Measurements from ENCODE around the gene CD99L2. TPM values are rescaled to one million over a fixed set of nuclear protein-coding genes. Genes with fewer than 3 reads are reported as not detected.

Gene CD99L2
- total and polyA plus RNA-seq, 2 of the 8 experiments (the other 6 are each of a cell fraction or from before 2014, with no cell fraction given): 8.0 to 8.5 TPM

DNA sequence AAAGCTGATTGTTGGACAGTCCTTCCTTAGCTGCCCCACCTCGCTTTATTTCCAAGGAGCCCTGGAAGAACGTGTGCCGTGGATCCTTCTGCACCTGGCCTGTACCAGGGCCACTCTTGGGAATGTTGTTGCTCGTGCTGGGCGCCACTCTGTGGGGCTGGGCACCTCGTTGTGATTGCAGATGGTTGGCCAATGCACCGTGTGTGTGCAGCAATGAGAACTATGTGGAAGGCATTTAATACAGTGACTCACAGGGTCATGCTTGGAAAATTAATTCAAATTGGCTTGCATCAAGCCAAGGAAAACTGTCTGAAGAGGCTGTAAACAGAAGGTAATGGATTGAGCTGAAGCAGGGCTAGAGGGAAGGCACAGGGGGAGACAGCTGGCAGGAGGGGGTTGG lies 37.0 kb upstream of the CD99L2 start:
- Histone ChIP-seq H3K9ac (replicated peaks in 1 of 4; ENCODE audit: extremely low read depth in 1 of 4, low read depth in 3 of 4, low read length in 3 of 4) (no peak overlapping the region), H3K23me2 (ENCODE audit: low read depth, low read length) (no peaks in the 10 kb centered on the region), H2BK20ac (ENCODE audit: low read length) (no peak overlapping the region; the same call in 1 of the 2 replicates), H3K4me2 (ENCODE audit: insufficient read depth in 1 of 2, low read depth in 2 of 2, low read length in 2 of 2) (no peak overlapping the region), H2AK5ac (ENCODE audit: low read depth, low read length) (no peak overlapping the region), H3K27me3 (replicated peaks in 1 of 4; ENCODE audit: control insufficient read depth in 3 of 4, extremely low read depth in 1 of 4, insufficient read depth in 3 of 4, low read length in 3 of 4) (no peaks in the 10 kb centered on the region), H2BK15ac (ENCODE audit: low read length) (no peak overlapping the region), H3K4me3 (ENCODE audit: extremely low read depth in 1 of 4, insufficient read depth in 2 of 4, low read depth in 3 of 4, low read length in 4 of 4) (no peak overlapping the region), H3K56ac (replicated peaks; ENCODE audit: insufficient read length, low read depth, low read length) (no peak overlapping the region), H4K5ac (ENCODE audit: insufficient read length, low read depth, low read length) (no peak overlapping the region), H3K4me1 (replicated peaks in 1 of 4; ENCODE audit: control insufficient read depth in 3 of 4, insufficient read depth in 4 of 4, low read length in 3 of 4) (peaks cover 0 to 6% (median 2%) of the 10 kb centered on the region in 4 experiments; a peak in 4 of 7 replicates), H3K18ac (ENCODE audit: extremely low read depth, low read length) (no peak overlapping the region), H3K79me1 (ENCODE audit: low read depth, low read length) (no peaks in the 10 kb centered on the region), H4K91ac (replicated peaks; ENCODE audit: insufficient read length, low read length) (no peak overlapping the region), H3K23ac (ENCODE audit: insufficient read length) (no peak overlapping the region), H3K79me2 (ENCODE audit: control insufficient read depth in 1 of 2, insufficient read depth in 2 of 2, low read length in 2 of 2) (no peaks in the 10 kb centered on the region), H2BK5ac (ENCODE audit: low read depth, low read length) (no peak overlapping the region), H3K4ac (replicated peaks; ENCODE audit: insufficient read length, low read depth, low read length) (no peak overlapping the region), H3K27ac (ENCODE audit: low read depth, low read length) (no peak overlapping the region), H2AFZ (ENCODE audit: low read length) (no peak overlapping the region), H2BK120ac (replicated peaks; ENCODE audit: low read depth, low read length) (no peak overlapping the region), H3K9me3 (ENCODE audit: insufficient read depth in 2 of 2, low read depth in 1 of 2, low read length in 1 of 2) (no peaks in the 10 kb centered on the region), H3K14ac (ENCODE audit: insufficient read length) (no peak overlapping the region), H3K36me3 (ENCODE audit: control insufficient read depth in 2 of 4, insufficient read depth in 4 of 4, low read length in 3 of 4) (no peaks in the 10 kb centered on the region), H2BK12ac (ENCODE audit: low read depth, low read length) (no peak overlapping the region), H4K8ac (ENCODE audit: extremely low read depth, insufficient read depth, low read length) (no peak overlapping the region), H4K20me1 (replicated peaks in 1 of 2; ENCODE audit: control insufficient read depth in 1 of 2, insufficient read depth in 2 of 2, low read length in 2 of 2) (no peaks in the 10 kb centered on the region)
- WGBS, 2 experiments (ENCODE audit: extremely low coverage in 1 of 2, insufficient coverage in 1 of 2, insufficient read length in 1 of 2, insufficient replicate concordance in 2 of 2, low coverage in 1 of 2, low lambda C conversion rate in 2 of 2, missing lambda C conversion rate in 1 of 2): 77% methylated on average over 7 of the region's 7 CpGs; no CpG with 5 or more reads in 1 of the 2 experiments
- ChIA-PET POLR2A (ENCODE audit: partially characterized antibody) (interaction anchor here (1.9 kb wide), 1 partner anchor 8 kb away, joined by 7 read pairs; no protein-coding TSS in a partner anchor), CTCF (ENCODE audit: partially characterized antibody) (interaction anchor here (0.6 to 0.9 kb wide), 2 partner anchors 17 to 38 kb away, joined by 3 read pairs; no protein-coding TSS in a partner anchor)
- FAIRE-seq (no peak), DNase-seq (ENCODE audit: low read depth in 1 of 2, low spot score in 2 of 2) (no peak)
- no peak for TF ChIP-seq CTBP2 (IDR thresholded peaks at IDR 0.05; ENCODE audit: borderline replicate concordance, insufficient read depth, insufficient read length, low read length)
- no peak for TF ChIP-seq TEAD4 (IDR thresholded peaks at IDR 0.05; ENCODE audit: low read depth, low read length)
- no peak for TF ChIP-seq SP4 (IDR thresholded peaks at IDR 0.05; ENCODE audit: low read length)
- TF ChIP-seq SIX5 (IDR thresholded peaks at IDR 0.05; ENCODE audit: low read depth, low read length): no peak
- no peak for TF ChIP-seq NANOG (IDR thresholded peaks at IDR 0.05; ENCODE audit: insufficient read depth, low read depth, low read length, poor library complexity, severe bottlenecking)
- no peak for TF ChIP-seq BCL11A (IDR thresholded peaks at IDR 0.05; ENCODE audit: low read depth in 2 of 2, low read length in 2 of 2)
- no peak for TF ChIP-seq POLR2A (IDR thresholded peaks at IDR 0.05; ENCODE audit: control extremely low read depth in 1 of 2, low read depth in 2 of 2, low read length in 2 of 2)
- TF ChIP-seq YY1 (IDR thresholded peaks at IDR 0.05; ENCODE audit: low read depth, low read length): no peak
- no peak for TF ChIP-seq PHF8 (conservative IDR thresholded peaks at IDR 0.05; ENCODE audit: low read depth, low read length)
- TF ChIP-seq BACH1 (IDR thresholded peaks at IDR 0.05; ENCODE audit: low read length): no peak
- TF ChIP-seq, protein P1, sequence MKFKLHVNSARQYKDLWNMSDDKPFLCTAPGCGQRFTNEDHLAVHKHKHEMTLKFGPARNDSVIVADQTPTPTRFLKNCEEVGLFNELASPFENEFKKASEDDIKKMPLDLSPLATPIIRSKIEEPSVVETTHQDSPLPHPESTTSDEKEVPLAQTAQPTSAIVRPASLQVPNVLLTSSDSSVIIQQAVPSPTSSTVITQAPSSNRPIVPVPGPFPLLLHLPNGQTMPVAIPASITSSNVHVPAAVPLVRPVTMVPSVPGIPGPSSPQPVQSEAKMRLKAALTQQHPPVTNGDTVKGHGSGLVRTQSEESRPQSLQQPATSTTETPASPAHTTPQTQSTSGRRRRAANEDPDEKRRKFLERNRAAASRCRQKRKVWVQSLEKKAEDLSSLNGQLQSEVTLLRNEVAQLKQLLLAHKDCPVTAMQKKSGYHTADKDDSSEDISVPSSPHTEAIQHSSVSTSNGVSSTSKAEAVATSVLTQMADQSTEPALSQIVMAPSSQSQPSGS (IDR thresholded peaks at IDR 0.05; ENCODE audit: low read length): no peak
- no peak for TF ChIP-seq GTF2F1 (IDR thresholded peaks at IDR 0.05; ENCODE audit: borderline replicate concordance, low read depth, low read length)
- TF ChIP-seq JUND (IDR thresholded peaks at IDR 0.05; ENCODE audit: low read length): no peak
